OCI-LY3 (cell line): ENCODE data around the gene CALD1.

Experiments
- H2AFZ ChIP-seq: fragments of 200-600, 300-600 bp; shearing (Covaris generic); 2 replicates; pipeline ENCODE4 v1.6.0; 2014; ENCODE audit warnings: antibody characterized with exemption, low read depth, low read length
- H3K27ac ChIP-seq: fragments of 200-600, 300-600 bp; sonication (generic); 2 replicates; pipeline ENCODE4 v1.5.1; 2014; ENCODE audit warnings: mild to moderate bottlenecking, low read length, moderate library complexity, mixed read lengths
- H3K27me3 ChIP-seq: fragments of 200-600, 300-600 bp; sonication (generic); 2 replicates; pipeline ENCODE4 v1.6.1; 2014; ENCODE audit warnings: low read depth, low read length, mixed read lengths
- H3K36me3 ChIP-seq: fragments of 200-600, 300-600 bp; sonication (generic); replicated peaks from 2 replicates; pipeline ENCODE3; 2014; ENCODE audit warnings: low read depth, low read length, mixed read lengths
- H3K4me1 ChIP-seq: fragments of 300-600, 200-600 bp; sonication (generic); 2 replicates; pipeline ENCODE4 v1.6.1; 2014; ENCODE audit warnings: low read length, mixed read lengths
- H3K4me2 ChIP-seq: fragments of 200-600, 300-600 bp; sonication (generic); 2 replicates; pipeline ENCODE4 v1.6.1; 2014; ENCODE audit warnings: low read length, mixed read lengths
- H3K4me3 ChIP-seq: fragments of 300-600, 200-600 bp; sonication (generic); 2 replicates; pipeline ENCODE4 v1.5.1; 2014; ENCODE audit warnings: antibody characterized with exemption, mild to moderate bottlenecking, low read length, moderate library complexity
- H3K79me2 ChIP-seq: fragments of 300-600, 200-600 bp; shearing (Covaris generic); 2 replicates; pipeline ENCODE4 v1.6.1; 2014; ENCODE audit warnings: mild to moderate bottlenecking, low read length, mixed read lengths
- H3K9ac ChIP-seq: fragments of 300-600, 200-600 bp; shearing (Covaris generic); 2 replicates; pipeline ENCODE4 v1.6.0; 2014; ENCODE audit warnings: mild to moderate bottlenecking, low read length, moderate library complexity
- H3K9me3 ChIP-seq: fragments of 200-600, 300-600 bp; shearing (Covaris generic); 2 replicates; pipeline ENCODE4 v1.6.1; 2014; ENCODE audit warnings: low read length, mixed read lengths; ENCODE audit not compliant: insufficient read depth
- H4K20me1 ChIP-seq: fragments of 200-600, 300-600 bp; sonication (generic); 2 replicates; pipeline ENCODE4 v1.6.1; 2016; ENCODE audit warnings: low read length, mixed read lengths; ENCODE audit not compliant: insufficient read depth
- EZH2phosphoT487 ChIP-seq: fragments of 200-600 bp; shearing (Covaris generic); IDR thresholded peaks from 2 replicates; pipeline ENCODE4 v1.6.1; 2018; ENCODE audit warnings: antibody characterized with exemption, mixed run types, low read depth
- TF ChIP-seq, protein P1 (sequence below): fragments of 200-600, 300-600 bp; sonication (generic); IDR thresholded peaks from 2 replicates; pipeline ENCODE4 v1.5.1; 2014; ENCODE audit warnings: antibody characterized with exemption, low read length, low read depth

Gene CALD1

DNA sequence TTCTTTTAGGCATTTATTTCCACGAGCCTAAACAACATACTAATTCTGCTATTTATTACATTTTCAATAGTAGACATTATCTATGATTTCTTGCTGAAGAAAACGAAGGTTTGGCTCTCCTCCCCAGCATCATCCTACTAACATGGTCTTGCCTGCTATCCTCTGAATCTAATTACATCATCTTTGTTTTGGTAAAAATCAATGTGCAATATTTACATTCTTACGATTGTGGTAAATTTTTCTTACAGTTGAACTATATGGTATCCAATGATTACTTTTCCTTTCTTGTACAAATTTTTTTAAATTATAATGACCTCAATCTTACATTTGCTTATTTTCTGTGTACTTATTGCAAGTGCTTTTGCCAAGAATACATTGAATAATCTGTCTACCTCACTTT, 7.0 kb upstream of the CALD1 start:
- H3K36me3 ChIP-seq, result no peaks in the 10 kb centered on the region
- no peak overlapping the region for H3K9ac ChIP-seq
- no peaks in the 10 kb centered on the region for H3K79me2 ChIP-seq
- no peak overlapping the region for H3K4me2 ChIP-seq
- TF ChIP-seq EZH2phosphoT487, result no peak
- TF ChIP-seq, protein P1, sequence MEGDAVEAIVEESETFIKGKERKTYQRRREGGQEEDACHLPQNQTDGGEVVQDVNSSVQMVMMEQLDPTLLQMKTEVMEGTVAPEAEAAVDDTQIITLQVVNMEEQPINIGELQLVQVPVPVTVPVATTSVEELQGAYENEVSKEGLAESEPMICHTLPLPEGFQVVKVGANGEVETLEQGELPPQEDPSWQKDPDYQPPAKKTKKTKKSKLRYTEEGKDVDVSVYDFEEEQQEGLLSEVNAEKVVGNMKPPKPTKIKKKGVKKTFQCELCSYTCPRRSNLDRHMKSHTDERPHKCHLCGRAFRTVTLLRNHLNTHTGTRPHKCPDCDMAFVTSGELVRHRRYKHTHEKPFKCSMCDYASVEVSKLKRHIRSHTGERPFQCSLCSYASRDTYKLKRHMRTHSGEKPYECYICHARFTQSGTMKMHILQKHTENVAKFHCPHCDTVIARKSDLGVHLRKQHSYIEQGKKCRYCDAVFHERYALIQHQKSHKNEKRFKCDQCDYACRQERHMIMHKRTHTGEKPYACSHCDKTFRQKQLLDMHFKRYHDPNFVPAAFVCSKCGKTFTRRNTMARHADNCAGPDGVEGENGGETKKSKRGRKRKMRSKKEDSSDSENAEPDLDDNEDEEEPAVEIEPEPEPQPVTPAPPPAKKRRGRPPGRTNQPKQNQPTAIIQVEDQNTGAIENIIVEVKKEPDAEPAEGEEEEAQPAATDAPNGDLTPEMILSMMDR, result no peak
- H3K9me3 ChIP-seq, result no peaks in the 10 kb centered on the region
- no peaks in the 10 kb centered on the region for H4K20me1 ChIP-seq
- no peak overlapping the region for H2AFZ ChIP-seq
- peaks cover 16% of the 10 kb centered on the region; the same call in 1 of the 2 replicates for H3K27me3 ChIP-seq
- H3K4me1 ChIP-seq, result peaks cover 3% of the 10 kb centered on the region
- H3K27ac ChIP-seq, result no peak overlapping the region
- no peak overlapping the region for H3K4me3 ChIP-seq

DNA sequence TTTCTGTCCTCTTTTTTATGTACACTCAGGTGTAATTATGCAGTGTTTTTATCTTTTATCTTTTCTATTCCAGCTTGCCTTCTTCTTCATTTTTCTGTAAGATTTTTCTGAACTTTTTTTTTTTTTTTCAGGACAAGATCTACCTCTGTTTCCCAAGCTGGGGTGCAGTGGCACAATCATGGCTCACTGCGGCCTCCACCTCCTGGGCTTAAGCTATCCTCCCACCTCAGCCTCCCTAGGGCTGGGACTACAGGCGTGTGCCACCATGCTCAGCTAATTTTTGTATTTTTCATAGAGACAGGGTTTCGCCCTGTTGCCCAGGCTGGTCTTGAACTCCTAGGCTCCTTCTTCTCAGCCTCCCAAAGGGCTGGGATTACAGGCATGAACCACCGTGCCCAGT, 6.3 kb upstream of the CALD1 start:
- Histone ChIP-seq H2AFZ (no peak overlapping the region), H4K20me1 (no peaks in the 10 kb centered on the region), H3K27me3 (peaks cover 24% of the 10 kb centered on the region), H3K79me2 (no peaks in the 10 kb centered on the region), H3K4me1 (no peaks in the 10 kb centered on the region), H3K9me3 (no peaks in the 10 kb centered on the region), H3K27ac (no peak overlapping the region), H3K4me3 (no peak overlapping the region), H3K9ac (no peak overlapping the region), H3K36me3 (no peaks in the 10 kb centered on the region), H3K4me2 (no peak overlapping the region)
- TF ChIP-seq, protein P1, result no peak
- TF ChIP-seq EZH2phosphoT487, result no peak

DNA sequence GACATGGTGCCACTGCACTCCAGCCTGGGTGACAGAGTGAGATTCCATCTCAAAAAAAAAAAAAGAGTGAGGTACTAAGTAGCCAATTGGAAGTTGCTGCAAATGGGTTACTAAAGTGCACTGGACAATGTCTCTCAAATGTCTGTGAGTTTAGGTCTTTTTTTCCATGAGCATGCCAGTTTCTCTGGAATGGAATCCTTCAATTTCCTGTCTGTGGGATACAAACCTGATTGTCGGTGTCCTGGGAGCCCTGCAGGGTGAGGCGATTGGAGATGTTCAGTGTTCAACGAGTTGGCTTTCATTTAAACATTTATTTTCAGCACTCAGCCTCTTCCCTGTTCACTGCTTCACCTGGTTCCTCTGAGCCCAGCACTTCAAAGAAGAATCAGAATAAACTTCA, 5.3 kb upstream of the CALD1 start:
- no peak overlapping the region for H3K9ac ChIP-seq
- H3K79me2 ChIP-seq, result no peaks in the 10 kb centered on the region
- H3K27ac ChIP-seq, result no peak overlapping the region
- H2AFZ ChIP-seq, result no peak overlapping the region
- H3K4me1 ChIP-seq, result no peaks in the 10 kb centered on the region
- no peaks in the 10 kb centered on the region for H4K20me1 ChIP-seq
- TF ChIP-seq, protein P1, result no peak
- no peak for TF ChIP-seq EZH2phosphoT487
- no peak overlapping the region for H3K4me3 ChIP-seq
- H3K36me3 ChIP-seq, result no peaks in the 10 kb centered on the region
- peaks cover 32% of the 10 kb centered on the region for H3K27me3 ChIP-seq
- H3K9me3 ChIP-seq, result no peaks in the 10 kb centered on the region
- H3K4me2 ChIP-seq, result no peak overlapping the region

DNA sequence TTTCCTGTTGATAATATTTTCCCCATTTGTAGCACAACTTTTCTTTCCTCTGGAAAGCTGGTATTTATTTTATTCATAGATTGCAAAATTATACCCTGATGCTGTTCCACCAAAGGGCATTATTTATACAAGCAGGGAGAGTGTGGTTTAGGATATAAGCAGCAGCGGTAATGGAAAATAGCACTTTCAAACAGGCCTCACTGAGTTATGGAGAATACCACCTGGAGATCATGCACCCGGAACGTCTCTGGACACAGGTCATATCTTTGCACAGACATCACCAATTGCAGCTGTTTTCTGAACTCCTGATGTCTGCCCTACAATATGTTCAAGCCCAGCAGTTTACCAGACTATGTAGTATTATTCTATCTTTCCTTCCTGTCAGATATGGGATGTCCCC, 2.0 kb upstream of the CALD1 start:
- no peak for TF ChIP-seq EZH2phosphoT487
- TF ChIP-seq, protein P1, result no peak
- Histone ChIP-seq H3K27me3 (peaks cover 58% of the 10 kb centered on the region), H4K20me1 (no peaks in the 10 kb centered on the region), H3K79me2 (no peaks in the 10 kb centered on the region), H3K9me3 (no peaks in the 10 kb centered on the region), H3K36me3 (no peaks in the 10 kb centered on the region), H3K4me1 (peaks cover 12% of the 10 kb centered on the region), H3K9ac (no peak overlapping the region), H3K4me3 (no peak overlapping the region), H3K27ac (no peak overlapping the region), H3K4me2 (no peak overlapping the region), H2AFZ (no peak overlapping the region)
